HG02642 (cell line): Measurements from ENCODE around the gene F7.
"Not testable (repeated sequence)": the region's sequence is repeated elsewhere in the genome, so short reads cannot be mapped to it uniquely, and the experiment has no call there.

Experiments
- ATAC-seq: cut with Tn5 transposase; IDR thresholded peaks from one replicate; pipeline ENCODE4 v1.9.1; 2021; ENCODE audit warnings: mild to moderate bottlenecking; ENCODE audit not compliant: unreplicated experiment, poor library complexity

The F7 gene

DNA sequence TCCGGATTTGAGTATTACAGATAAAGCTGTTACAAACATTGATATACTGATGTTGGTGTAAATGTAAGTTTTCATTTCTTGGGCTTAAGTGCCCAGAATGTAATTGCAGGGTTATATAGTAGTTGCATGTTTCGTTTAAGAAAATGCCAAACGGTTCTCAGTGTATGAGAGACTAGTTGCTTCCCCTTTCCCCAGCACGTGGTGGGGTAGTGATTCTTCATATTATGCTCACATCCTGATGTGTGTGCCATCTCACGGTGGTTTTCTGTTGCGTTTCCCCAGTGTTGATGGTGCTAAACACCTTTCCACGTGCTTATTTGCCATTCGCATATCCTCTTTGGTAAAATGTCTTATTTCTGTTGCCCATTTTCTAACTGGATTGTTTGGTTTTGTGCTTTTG is 34.7 kb upstream of the F7 start:
- ATAC-seq = no peak

DNA sequence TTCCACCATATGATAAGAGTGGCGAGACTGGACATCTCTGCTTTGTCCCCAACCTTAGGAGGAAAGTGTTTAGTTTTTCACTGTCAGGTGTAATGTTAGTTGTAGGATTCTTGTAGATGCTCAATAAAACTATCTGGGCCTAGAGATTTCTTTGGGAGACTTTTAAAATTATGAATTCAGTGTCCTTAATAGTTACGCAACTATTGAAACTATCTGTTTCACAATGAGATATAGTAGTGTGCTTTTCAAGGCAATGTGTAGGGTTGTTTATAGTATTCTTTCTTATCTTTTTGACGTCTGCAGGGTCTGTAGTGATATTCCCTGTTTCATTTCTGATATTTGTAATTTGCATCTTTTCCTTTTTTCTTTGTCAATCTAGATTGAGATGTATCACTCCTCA is 33.2 kb upstream of the F7 start:
- ATAC-seq = no peak

DNA sequence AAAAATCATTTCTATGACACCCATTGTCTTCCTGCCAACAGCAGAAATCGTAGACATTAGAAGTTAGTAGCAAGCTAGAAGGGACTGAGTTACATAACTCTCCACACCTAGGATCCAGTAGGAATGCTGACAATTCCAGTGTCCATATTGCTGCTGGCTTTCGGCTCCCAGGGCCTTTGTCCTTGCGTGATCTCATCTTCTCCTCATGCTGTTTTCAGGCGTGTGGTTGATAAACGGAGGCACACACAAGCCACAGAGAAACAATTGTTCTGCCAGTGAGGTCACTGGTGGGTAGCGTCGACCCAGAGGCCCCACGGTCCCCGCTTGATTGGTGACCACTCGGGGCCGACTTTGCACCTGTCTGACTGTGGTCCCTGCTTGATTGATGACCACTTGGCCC is 31.6 kb upstream of the F7 start:
- ATAC-seq = no peak

GRCh38 chr13:113074401-113074800 is 31.2 kb upstream of the F7 start:
- no peak for ATAC-seq

DNA sequence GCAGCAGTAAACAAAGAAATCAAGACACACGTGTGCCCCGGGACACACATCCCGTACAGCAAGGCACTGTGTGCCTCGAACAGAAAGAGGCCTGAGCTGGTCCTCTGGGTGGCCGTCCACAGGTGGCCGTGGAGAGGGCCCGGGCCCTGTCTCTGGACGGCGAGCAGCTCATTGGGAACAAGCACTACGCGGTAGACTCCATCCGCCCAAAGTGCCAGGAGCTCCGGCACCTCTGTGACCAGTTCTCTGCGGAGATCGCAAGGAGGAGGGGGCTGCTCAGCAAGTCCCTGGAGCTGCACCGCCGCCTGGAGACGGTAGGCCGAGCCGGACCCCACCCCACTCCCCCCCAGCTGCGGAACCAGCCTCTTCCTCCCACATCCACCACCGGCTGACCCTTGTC is 30.7 kb upstream of the F7 start:
- no peak for ATAC-seq

DNA sequence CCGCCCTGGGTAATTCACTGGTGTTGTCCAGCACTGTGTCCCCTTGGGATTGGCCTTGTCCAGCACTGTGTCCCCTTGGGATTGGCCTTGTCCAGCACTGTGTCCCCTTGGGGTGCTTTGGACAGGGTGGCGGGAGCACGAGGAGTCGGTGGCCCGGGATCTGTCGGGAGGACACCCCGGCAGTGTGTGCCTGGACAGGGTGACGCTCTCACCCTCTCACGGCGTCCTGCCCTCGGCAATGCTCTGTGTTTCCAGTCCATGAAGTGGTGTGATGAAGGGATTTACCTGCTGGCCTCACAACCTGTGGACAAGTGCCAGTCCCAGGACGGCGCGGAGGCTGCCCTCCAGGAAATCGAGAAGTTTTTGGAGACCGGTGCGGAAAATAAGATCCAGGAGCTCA is 29.9 kb upstream of the F7 start:
- no peak for ATAC-seq

- ATAC-seq = no peak
These were observed 28.8 kb upstream of the F7 start for GRCh38 chr13:113076681-113077401.

- no peak for ATAC-seq
These were observed 28.0 kb upstream of the F7 start for GRCh38 chr13:113077566-113077952.

- no peak for ATAC-seq
These were observed 27.4 kb upstream of the F7 start for GRCh38 chr13:113077953-113078901.

- no peak for ATAC-seq
These were observed 26.4 kb upstream of the F7 start for GRCh38 chr13:113078902-113079780.

- ATAC-seq = not testable (repeated sequence)
These were observed 25.9 kb upstream of the F7 start for GRCh38 chr13:113079781-113080080.

DNA sequence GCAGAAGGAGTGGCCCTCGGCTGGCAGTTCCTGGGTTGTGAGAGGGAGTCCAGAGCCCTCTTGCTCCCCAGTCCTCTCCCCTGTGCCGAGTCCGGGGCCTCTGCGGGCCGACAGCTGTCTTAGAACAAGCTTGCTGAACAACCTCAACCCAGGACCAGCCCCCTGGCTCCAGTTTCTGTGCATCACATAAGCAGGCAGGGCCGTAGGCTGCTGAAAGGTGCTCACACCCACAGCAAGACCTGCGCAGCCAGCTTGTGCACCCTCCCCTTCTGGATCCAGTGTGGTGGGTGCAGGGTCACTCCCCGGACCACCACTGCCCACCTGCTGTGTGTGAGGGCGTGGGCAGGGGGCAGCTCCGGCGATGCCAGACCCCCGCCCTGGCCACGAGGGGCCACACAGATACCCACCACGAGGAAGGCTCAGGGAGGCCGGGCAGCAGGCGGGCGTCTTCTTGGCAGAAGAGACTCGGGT is 25.2 kb upstream of the F7 start:
- ATAC-seq = no peak

DNA sequence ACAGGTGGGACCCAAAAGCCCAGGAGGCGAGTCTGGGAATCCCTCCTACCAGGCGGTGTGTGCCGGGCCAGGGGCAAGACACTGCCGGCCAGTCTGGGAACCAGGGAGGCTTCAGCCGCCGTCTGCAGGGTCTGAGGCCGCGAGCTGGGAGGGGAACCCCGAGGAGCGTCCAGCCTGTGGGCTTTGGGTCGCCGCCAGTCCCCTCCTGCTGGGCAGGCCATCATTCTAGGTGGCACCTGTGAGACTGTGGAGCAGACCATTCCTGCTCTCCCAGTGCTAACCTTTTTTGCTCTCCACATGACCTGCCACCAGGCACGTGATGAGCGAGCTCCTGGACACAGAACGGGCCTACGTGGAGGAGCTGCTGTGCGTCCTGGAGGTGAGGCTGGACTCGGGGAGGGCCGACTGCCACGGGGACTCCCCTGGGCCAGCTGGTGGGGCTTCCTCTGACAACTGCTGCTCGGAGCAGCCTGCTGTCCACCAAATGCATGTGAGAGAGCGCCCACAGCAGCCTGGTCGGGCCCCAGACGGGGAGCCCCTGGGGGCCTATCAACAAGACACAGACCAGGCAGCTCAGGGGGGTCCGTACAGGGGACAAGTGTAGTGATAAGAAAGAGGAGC is 24.6 kb upstream of the F7 start:
- no peak for ATAC-seq

DNA sequence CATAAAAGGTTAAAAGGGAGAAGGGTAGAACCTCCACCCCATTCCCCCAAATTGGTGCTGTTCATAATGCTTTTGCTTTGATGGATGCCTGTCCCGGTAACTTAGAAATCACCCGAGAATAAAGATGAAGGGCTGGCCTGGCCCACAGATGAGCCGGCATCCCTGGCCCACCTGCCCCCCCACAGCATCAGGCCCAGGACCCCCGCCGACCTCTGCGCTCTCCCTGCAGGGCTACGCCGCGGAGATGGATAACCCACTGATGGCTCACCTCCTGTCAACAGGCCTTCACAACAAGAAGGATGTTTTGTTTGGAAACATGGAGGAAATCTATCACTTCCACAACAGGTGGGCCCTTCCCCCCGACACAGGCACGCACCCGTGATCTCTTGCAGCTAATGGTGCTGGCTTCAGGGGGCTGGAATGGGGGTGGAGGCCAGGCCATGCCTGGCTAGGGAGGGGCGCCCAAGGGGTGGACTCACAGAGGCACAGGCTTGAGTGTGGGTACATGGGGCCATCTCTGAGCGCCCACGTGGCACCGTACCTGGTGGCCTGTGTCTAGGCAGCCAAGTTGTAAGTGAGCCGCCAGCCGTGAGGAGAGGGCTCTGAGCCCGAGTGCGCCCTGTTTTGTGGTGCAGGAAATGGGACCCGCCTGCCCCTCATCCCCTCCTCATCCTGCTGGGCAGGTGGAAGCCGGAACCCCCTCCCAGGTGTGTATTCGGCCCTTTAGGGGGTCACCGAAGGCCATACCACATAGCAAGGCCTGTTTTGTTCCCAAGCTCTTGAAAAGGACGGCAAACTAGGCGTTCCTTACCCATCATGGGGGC is 23.2 kb upstream of the F7 start:
- no peak for ATAC-seq

- no peak for ATAC-seq
These were observed 22.6 kb upstream of the F7 start for GRCh38 chr13:113083022-113083373.

DNA sequence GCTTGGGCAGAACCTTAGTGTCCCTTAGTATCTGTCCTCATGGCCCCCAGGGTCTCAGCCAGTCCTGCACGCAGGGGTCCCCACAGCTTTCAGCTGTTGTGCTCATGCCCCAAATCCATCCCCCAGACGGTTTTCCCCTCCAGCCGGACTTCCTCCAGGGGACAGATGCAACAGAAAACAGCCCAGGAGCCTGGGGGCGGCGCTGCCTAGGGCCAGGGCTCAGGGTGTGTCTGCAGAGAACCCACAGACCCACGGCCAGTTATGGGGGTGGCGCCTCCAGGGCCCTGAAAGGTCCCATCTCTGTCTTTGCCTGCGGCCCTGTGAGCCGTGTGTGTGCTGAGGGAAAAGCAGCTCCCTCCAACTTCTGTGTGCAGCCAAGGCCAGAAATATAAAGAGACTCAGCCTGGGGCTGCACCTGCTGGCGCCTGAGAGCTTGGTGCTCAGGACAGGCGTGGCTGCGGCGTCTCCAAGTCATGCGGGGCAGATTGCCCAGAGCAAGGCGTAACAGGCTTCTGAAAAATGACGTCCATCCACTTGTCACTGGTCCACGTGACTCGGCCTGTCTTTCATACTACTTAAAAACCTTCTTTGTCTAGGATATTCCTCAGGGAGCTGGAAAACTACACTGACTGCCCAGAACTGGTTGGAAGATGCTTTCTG is 22.1 kb upstream of the F7 start:
- no peak for ATAC-seq

GRCh38 chr13:113084094-113084942 is 21.3 kb upstream of the F7 start:
- no peak for ATAC-seq

DNA sequence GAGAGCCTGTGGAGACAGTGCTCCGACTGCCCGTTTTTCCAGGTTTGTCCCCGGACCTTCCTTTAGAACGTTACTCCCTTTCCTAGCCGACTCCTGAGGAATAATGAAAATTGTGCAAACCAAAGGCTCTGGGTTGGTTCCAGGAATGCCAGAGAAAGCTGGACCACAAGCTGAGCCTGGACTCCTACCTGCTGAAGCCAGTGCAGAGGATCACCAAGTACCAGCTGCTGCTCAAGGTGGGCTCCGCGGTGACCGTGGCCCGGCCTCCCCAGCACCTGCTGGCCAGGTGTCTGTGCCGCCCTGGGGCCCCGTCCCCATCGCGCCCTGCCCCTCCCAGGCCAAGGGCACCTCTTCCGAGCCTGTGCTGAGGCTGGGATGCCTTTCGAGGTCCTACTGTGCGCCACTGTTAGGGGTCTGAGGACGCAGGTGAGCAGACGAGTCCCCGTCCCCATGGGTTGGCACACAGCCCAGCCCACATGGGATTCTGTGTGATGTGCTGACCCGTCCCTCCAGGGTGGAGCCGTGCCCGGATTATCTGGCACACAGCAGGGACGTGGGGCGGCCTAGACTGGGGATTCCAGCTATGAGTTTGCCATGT is 20.5 kb upstream of the F7 start:
- ATAC-seq = no peak
